Neutrophil (primary cell): ENCODE results near the gene USP36.

Experiments used
- H3K27ac ChIP-seq: fragments of 200-600 bp; sonication (generic); 2 replicates; pipeline ENCODE4 v1.5.1; 2016; ENCODE audit warnings: mild to moderate bottlenecking, moderate library complexity
- H3K27me3 ChIP-seq: fragments of 200-600 bp; sonication (generic); 2 replicates; pipeline ENCODE4 v1.6.0; 2016; ENCODE audit warnings: mild to moderate bottlenecking
- H3K36me3 ChIP-seq: fragments of 200-600 bp; sonication (generic); 2 replicates; pipeline ENCODE4 v1.5.1; 2017
- H3K4me1 ChIP-seq, 2 experiments: fragments of 200-600 bp in 1 of 2; sonication (generic) in 1 of 2; 1 replicate in 1 of 2; 2 replicates in 1 of 2; pipeline versions ENCODE4 v1.5.1 to v1.6.1; 2013 to 2016; ENCODE audit warnings: low read depth in 1 of 2, low read length in 1 of 2, mild to moderate bottlenecking in 1 of 2, moderate library complexity in 1 of 2; ENCODE audit not compliant: control insufficient read depth in 1 of 2, insufficient read depth in 1 of 2
- H3K4me3 ChIP-seq, 2 experiments: fragments of 200-600 bp in 1 of 2; sonication (generic) in 1 of 2; 1 replicate in 1 of 2; 2 replicates in 1 of 2; pipeline ENCODE4 v1.5.1; 2013 to 2016; ENCODE audit warnings: low read depth in 1 of 2, low read length in 1 of 2, mild to moderate bottlenecking in 1 of 2, moderate library complexity in 1 of 2
- H3K9me3 ChIP-seq: fragments of 200-600 bp; sonication (generic); 2 replicates; pipeline ENCODE4 v1.5.1; 2016
- TF ChIP-seq, protein P1 (sequence below): fragments of 200-600 bp; sonication (generic); IDR thresholded peaks from 2 replicates; pipeline ENCODE4 v1.5.1; 2016; ENCODE audit warnings: antibody characterized with exemption

The USP36 gene

GRCh38 chr17:78865682-78866390 lies 25.2 kb upstream of the USP36 start:
- Histone ChIP-seq H3K27me3 (no peaks in the 10 kb centered on the region), H3K4me1 (peaks cover 42 to 49% of the 10 kb centered on the region in 2 experiments), H3K4me3 (no peak overlapping the region), H3K36me3 (peaks cover 56% of the 10 kb centered on the region), H3K27ac (peak overlapping the region; percentile 85), H3K9me3 (no peaks in the 10 kb centered on the region)
- TF ChIP-seq, protein P1, sequence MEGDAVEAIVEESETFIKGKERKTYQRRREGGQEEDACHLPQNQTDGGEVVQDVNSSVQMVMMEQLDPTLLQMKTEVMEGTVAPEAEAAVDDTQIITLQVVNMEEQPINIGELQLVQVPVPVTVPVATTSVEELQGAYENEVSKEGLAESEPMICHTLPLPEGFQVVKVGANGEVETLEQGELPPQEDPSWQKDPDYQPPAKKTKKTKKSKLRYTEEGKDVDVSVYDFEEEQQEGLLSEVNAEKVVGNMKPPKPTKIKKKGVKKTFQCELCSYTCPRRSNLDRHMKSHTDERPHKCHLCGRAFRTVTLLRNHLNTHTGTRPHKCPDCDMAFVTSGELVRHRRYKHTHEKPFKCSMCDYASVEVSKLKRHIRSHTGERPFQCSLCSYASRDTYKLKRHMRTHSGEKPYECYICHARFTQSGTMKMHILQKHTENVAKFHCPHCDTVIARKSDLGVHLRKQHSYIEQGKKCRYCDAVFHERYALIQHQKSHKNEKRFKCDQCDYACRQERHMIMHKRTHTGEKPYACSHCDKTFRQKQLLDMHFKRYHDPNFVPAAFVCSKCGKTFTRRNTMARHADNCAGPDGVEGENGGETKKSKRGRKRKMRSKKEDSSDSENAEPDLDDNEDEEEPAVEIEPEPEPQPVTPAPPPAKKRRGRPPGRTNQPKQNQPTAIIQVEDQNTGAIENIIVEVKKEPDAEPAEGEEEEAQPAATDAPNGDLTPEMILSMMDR = peak; percentile 97

GRCh38 chr17:78864117-78864516 lies 23.5 kb upstream of the USP36 start:
- TF ChIP-seq, protein P1 = no peak
- peaks cover 42 to 49% of the 10 kb centered on the region in 2 experiments for H3K4me1 ChIP-seq
- peak overlapping the region; percentile 85 for H3K27ac ChIP-seq

DNA sequence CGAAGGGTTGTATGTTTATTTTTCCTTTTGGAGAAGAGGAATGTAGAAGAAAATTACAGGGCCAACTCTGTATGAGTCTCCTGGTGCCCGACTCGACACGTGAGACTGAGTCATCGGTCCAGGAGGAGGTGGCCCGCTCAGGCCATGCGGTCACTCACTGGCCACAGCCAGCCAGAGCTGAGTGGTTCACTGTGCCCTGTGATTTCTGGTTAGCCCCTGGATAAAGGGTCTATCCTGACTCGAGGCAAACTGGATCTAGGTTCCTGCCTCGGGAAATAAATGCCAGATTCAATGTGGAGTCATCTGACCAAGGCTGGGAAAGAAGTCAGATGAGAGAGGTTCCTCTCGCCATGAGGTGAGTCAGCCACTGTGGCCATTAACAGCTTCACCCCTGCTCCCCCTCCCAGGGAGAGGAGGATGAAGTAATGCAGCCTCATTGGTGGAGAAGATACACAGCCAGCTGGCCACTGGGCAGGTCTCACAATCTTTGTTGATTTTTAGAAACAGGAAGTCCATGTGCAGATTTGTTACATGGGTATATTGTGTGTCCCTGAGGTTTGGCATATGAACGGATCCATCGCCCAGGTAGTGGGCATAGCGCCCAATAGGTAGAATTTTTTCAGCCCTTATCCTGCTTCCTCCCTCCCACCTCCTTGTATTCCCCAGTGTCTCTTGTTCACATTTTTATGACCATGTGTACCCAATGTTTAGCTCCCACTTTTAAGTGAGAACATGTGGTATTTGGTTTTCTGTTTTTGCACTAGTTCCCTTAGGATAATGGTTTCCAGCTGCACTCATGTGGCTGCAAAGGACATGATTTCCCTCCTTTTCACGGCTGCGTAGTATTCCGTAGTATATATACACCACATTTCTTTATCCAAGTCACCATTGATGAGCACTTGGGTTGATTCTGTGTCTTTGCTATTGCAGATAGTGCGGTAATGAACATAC lies 21.7 kb upstream of the USP36 start:
- Histone ChIP-seq H3K4me1 (peaks cover 37 to 42% of the 10 kb centered on the region in 2 experiments), H3K36me3 (peaks cover 53% of the 10 kb centered on the region), H3K27ac (peak overlapping the region; percentile 57), H3K4me3 (no peak overlapping the region), H3K9me3 (no peaks in the 10 kb centered on the region), H3K27me3 (no peaks in the 10 kb centered on the region)
- TF ChIP-seq, protein P1 = no peak

More at GRCh38 chr17:78864117-78864516, 23.5 kb upstream of the USP36 start:
- Histone ChIP-seq H3K36me3 (peaks cover 51% of the 10 kb centered on the region), H3K4me3 (no peak overlapping the region), H3K27me3 (no peaks in the 10 kb centered on the region), H3K9me3 (no peaks in the 10 kb centered on the region)

DNA sequence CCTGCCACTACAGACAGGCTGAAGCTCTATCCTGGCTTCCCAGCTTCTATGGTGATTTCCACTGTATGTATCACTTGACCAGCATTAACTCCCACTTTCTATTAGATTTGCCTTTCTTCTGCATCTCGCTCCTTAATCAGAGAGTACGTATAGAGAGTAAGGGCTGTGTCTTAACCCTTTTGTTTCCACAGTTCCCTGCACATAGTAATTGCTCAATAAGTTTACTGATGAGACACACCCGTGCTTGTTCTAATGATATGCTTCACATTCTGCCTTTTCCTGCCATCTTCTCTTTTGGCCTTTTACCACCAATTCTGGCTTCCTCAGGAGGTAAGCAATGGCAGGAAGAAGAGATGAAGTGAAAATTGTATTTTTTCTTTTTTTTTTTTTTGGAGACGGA lies 20.6 kb upstream of the USP36 start:
- no peaks in the 10 kb centered on the region for H3K9me3 ChIP-seq
- TF ChIP-seq, protein P1 = no peak
- H3K4me3 ChIP-seq = no peak overlapping the region
- peaks cover 64% of the 10 kb centered on the region for H3K36me3 ChIP-seq
- peaks cover 26 to 31% of the 10 kb centered on the region in 2 experiments for H3K4me1 ChIP-seq
- H3K27ac ChIP-seq = peak overlapping the region; percentile 57
- no peaks in the 10 kb centered on the region for H3K27me3 ChIP-seq

GRCh38 chr17:78859051-78859450 lies 18.4 kb upstream of the USP36 start:
- peaks cover 86% of the 10 kb centered on the region for H3K36me3 ChIP-seq

More at GRCh38 chr17:78859051-78859450, 18.4 kb upstream of the USP36 start:
- peaks cover 4 to 17% of the 10 kb centered on the region in 2 experiments for H3K4me1 ChIP-seq
- no peak overlapping the region for H3K4me3 ChIP-seq
- TF ChIP-seq, protein P1 = no peak
- no peak overlapping the region for H3K27ac ChIP-seq
- no peaks in the 10 kb centered on the region for H3K27me3 ChIP-seq
- H3K9me3 ChIP-seq = no peaks in the 10 kb centered on the region
